Retinal pigment epithelial cell (primary cell): Measurements from ENCODE around the gene HNRNPA2B1.
"Not testable (repeated sequence)": the region's sequence is repeated elsewhere in the genome, so short reads cannot be mapped to it uniquely, and the experiment has no call there.

Experiments
- DNase-seq: peaks from one replicate; pipeline ENCODE4 v3.0.0-alpha.2; 2010; ENCODE audit warnings: low read depth
- H3K4me3 ChIP-seq: 2 replicates; pipeline ENCODE4 v1.5.1; 2011; ENCODE audit warnings: mild to moderate bottlenecking, low read length, control low read depth, moderate library complexity
- TF ChIP-seq, protein P1 (sequence below): conservative IDR thresholded peaks from 2 replicates; pipeline ENCODE4 v1.5.1; 2011; ENCODE audit warnings: low read depth, low read length, control low read depth, inconsistent platforms

Gene HNRNPA2B1

GRCh38 chr7:26151096-26151495 is 49.5 kb downstream of the HNRNPA2B1 start:
- DNase-seq = no peak
- H3K4me3 ChIP-seq = no peak overlapping the region

DNA sequence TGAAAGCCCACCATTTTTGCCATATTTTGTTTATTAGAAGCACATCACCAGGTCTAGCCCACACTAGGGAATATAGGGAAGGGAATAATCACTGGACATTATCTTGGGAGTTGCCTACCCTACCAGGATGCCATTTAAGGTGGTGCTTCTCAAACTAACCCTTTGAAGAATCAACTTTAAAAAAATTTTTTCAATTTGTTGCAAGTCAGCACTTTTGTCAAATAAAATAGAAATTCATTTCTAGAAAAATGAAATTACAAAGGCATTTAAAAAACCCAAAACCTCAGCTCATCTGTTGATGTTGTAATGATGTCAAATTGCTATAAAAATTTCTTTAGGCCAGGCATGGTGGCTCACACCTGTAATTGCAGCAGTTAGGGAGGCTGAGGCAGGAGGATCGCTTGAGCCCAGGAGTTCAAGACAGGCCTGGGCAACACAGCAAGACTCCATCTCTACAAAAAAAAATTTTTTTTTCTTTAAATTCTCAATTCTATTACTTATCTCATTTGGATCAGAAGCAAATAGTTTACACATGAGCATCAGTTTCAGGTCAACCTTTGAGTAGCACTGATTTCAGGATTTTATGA is 51.1 kb downstream of the HNRNPA2B1 start:
- no peak for DNase-seq
- TF ChIP-seq, protein P1, sequence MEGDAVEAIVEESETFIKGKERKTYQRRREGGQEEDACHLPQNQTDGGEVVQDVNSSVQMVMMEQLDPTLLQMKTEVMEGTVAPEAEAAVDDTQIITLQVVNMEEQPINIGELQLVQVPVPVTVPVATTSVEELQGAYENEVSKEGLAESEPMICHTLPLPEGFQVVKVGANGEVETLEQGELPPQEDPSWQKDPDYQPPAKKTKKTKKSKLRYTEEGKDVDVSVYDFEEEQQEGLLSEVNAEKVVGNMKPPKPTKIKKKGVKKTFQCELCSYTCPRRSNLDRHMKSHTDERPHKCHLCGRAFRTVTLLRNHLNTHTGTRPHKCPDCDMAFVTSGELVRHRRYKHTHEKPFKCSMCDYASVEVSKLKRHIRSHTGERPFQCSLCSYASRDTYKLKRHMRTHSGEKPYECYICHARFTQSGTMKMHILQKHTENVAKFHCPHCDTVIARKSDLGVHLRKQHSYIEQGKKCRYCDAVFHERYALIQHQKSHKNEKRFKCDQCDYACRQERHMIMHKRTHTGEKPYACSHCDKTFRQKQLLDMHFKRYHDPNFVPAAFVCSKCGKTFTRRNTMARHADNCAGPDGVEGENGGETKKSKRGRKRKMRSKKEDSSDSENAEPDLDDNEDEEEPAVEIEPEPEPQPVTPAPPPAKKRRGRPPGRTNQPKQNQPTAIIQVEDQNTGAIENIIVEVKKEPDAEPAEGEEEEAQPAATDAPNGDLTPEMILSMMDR = no peak

More at GRCh38 chr7:26151096-26151495, 49.5 kb downstream of the HNRNPA2B1 start:
- TF ChIP-seq, protein P1 = no peak

DNA sequence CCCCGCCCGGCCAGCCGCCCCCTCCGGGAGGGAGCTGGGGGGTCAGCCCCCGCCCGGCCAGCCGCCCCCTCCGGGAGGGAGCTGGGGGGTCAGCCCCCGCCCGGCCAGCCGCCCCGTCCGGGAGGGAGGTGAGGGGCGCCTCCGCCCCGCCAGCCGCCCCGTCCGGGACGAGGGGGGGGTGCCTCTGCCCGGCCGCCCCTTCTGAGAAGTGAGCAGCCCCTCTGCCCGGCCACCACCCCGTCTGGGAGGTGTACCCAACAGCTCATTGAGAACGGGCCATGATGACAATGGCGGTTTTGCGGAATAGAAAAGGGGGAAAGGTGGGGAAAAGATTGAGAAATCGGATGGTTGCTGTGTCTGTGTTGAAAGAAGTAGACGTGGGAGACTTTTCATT is 52.2 kb downstream of the HNRNPA2B1 start:
- not testable (repeated sequence) for H3K4me3 ChIP-seq, DNase-seq

More for the DNA sequence above, 51.1 kb downstream of the HNRNPA2B1 start:
- no peak overlapping the region for H3K4me3 ChIP-seq

GRCh38 chr7:26147646-26148306 is 52.8 kb downstream of the HNRNPA2B1 start:
- H3K4me3 ChIP-seq, DNase-seq: not testable (repeated sequence)

DNA sequence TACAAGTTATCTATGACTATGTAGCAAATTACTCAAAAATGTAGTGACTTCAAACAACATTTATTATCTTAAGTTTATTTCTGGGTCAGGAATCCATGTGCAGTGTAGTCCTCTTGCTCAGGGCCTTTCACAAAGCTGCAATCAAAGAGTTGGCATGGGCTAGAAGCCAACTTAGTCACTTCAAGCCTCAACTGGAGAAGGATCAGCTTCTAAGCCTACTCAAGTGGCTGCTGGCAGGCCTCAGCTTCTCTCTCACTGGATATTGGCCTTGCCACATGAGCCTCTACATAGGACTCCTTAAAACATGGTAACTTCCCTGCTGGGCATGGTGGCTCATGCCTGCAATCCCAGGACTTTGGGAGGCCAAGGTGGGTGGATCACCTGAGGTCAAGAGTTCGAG is 53.5 kb downstream of the HNRNPA2B1 start:
- DNase-seq = no peak
- TF ChIP-seq, protein P1 = no peak
- H3K4me3 ChIP-seq = no peak overlapping the region

GRCh38 chr7:26145238-26145637 is 55.3 kb downstream of the HNRNPA2B1 start:
- DNase-seq = no peak
- H3K4me3 ChIP-seq = no peak overlapping the region
- TF ChIP-seq, protein P1 = no peak

GRCh38 chr7:26144184-26145080 is 56.1 kb downstream of the HNRNPA2B1 start:
- no peak overlapping the region for H3K4me3 ChIP-seq
- TF ChIP-seq, protein P1 = no peak
- DNase-seq = no peak
